HepG2 (cell line): ENCODE measurements around the gene TIMM10. TPM values are rescaled to one million over a fixed set of nuclear protein-coding genes. Genes with fewer than 3 reads are reported as not detected.

Source experiments
- ATAC-seq: fragments of 200-7000 bp; cut with Tn5 transposase; 3 replicates; pipeline ENCODE4 v1.9.1; 2020; ENCODE audit warnings: mild to moderate bottlenecking, moderate library complexity
- BruUV-seq: library from RNA; stranded (reverse); fragments of 400-500 nt; replicated peaks from 2 replicates; lab custom pipeline; 2021; lab: Mats Ljungman, UMichigan
- CTCF ChIA-PET: fragments of 300-600 bp; formaldehyde crosslinking; extraction: SDS; loops from one replicate; lab custom pipeline; 2021; ENCODE audit warnings: low total read pairs, inconsistent platforms, low intra/inter-chr PET ratio; lab: Yijun Ruan, JAX
- POLR2A ChIA-PET: fragments of 350-600 bp; sonication (Branson Sonifier 250); formaldehyde crosslinking; loops from one replicate; lab custom pipeline; 2020; ENCODE audit warnings: antibody characterized with exemption, inconsistent platforms; lab: Yijun Ruan, JAX
- DNase-seq: peaks from one replicate; pipeline ENCODE4 v3.0.0-alpha.2; 2015; ENCODE audit warnings: low spot score
- FAIRE-seq: peaks from 3 replicates; lab custom pipeline; 2011; peaks lifted over from hg19 to GRCh38; lab: Jason Lieb, UNC
- H2AFZ ChIP-seq: one replicate; pipeline ENCODE4 v1.6.1; 2011; ENCODE audit warnings: low read length, inconsistent platforms
- H3K27ac ChIP-seq: fragments of 300-600 bp; 3 replicates; pipeline ENCODE4 v1.8.0; 2011; ENCODE audit warnings: mixed run types, mild to moderate bottlenecking, mixed read lengths, low read length, inconsistent platforms; ENCODE audit not compliant: insufficient read depth; ENCODE audit errors: extremely low read length
- H3K27me3 ChIP-seq, 2 experiments: fragments of 200-600 bp in 1 of 2; 2 replicates in 1 of 2; 3 replicates in 1 of 2; pipeline versions ENCODE4 v1.6.0 to v1.8.0; 2011; ENCODE audit warnings: low read length in 2 of 2, mild to moderate bottlenecking in 2 of 2, moderate library complexity in 2 of 2, inconsistent platforms in 1 of 2; ENCODE audit not compliant: insufficient read depth in 2 of 2, control insufficient read depth in 1 of 2
- H3K36me3 ChIP-seq, 2 experiments: fragments of 200-600 bp in 1 of 2; replicated peaks in 1 of 2; 2 replicates in 1 of 2; 3 replicates in 1 of 2; pipeline versions ENCODE4 v1.5.1 to v1.8.0; 2011; ENCODE audit warnings: low read length in 2 of 2, inconsistent platforms in 1 of 2; ENCODE audit not compliant: insufficient read depth in 2 of 2, control insufficient read depth in 1 of 2
- H3K4me1 ChIP-seq: 2 replicates; pipeline ENCODE4 v1.5.1; 2012; ENCODE audit warnings: low read length, inconsistent platforms; ENCODE audit not compliant: insufficient read depth
- H3K4me2 ChIP-seq: 2 replicates; pipeline ENCODE4 v1.6.0; 2011; ENCODE audit warnings: low read depth, low read length, inconsistent platforms
- H3K4me3 ChIP-seq, 3 experiments: fragments of 200-600 bp in 1 of 3; sonication (generic), shearing (Covaris generic) in 1 of 3; replicated peaks in 1 of 3; 2 replicates each; pipeline ENCODE4 v1.5.1; 2011 to 2016; ENCODE audit warnings: low read length in 3 of 3, inconsistent platforms in 2 of 3, low read depth in 2 of 3, mild to moderate bottlenecking in 2 of 3, control low read depth in 1 of 3, mixed read lengths in 1 of 3; ENCODE audit not compliant: insufficient read depth in 1 of 3
- H3K79me2 ChIP-seq: one replicate; pipeline ENCODE4 v1.6.1; 2011; ENCODE audit warnings: low read length, inconsistent platforms; ENCODE audit not compliant: insufficient read depth
- H3K9ac ChIP-seq: 2 replicates; pipeline ENCODE4 v1.6.0; 2011; ENCODE audit warnings: mild to moderate bottlenecking, low read depth, low read length, inconsistent platforms; ENCODE audit not compliant: insufficient read depth
- H3K9me3 ChIP-seq: 2 replicates; pipeline ENCODE4 v1.5.1; 2012; ENCODE audit warnings: mild to moderate bottlenecking, low read length
- H4K20me1 ChIP-seq: 2 replicates; pipeline ENCODE4 v1.6.0; 2011; ENCODE audit warnings: inconsistent platforms, mild to moderate bottlenecking, low read length, moderate library complexity; ENCODE audit not compliant: insufficient read depth
- ELF3 ChIP-seq: IDR thresholded peaks from 2 replicates; pipeline ENCODE4 v1.6.1; 2016; ENCODE audit warnings: missing genetic modification reagents, missing compliant biosample characterization
- ISL2 ChIP-seq: sonication (generic); formaldehyde crosslinking; IDR thresholded peaks from 2 replicates; pipeline ENCODE4 v1.5.0; 2020; ENCODE audit warnings: missing genetic modification reagents
- KLF6 ChIP-seq: IDR thresholded peaks from 2 replicates; pipeline ENCODE4 v1.8.0; 2016; ENCODE audit warnings: missing biosample characterization, missing genetic modification reagents
- LCORL ChIP-seq, 2 experiments: fragments of 450-650 bp in 1 of 2; sonication (generic) in 1 of 2; formaldehyde crosslinking in 1 of 2; IDR thresholded peaks; 2 replicates each; pipeline versions ENCODE4 v1.5.0 to v1.6.1; 2017 to 2020; ENCODE audit warnings: antibody characterized with exemption in 1 of 2, missing genetic modification reagents in 1 of 2
- MTA1 ChIP-seq: sonication (generic); formaldehyde crosslinking; IDR thresholded peaks from 2 replicates; pipeline ENCODE4 v1.4.0; 2020; ENCODE audit warnings: missing genetic modification reagents, mild to moderate bottlenecking, borderline replicate concordance
- PHF20 ChIP-seq: sonication (generic); formaldehyde crosslinking; IDR thresholded peaks from 2 replicates; pipeline ENCODE4 v1.5.0; 2020; ENCODE audit warnings: mild to moderate bottlenecking, missing genetic modification reagents
- SKI ChIP-seq: fragments of 450-650 bp; IDR thresholded peaks from one replicate; pipeline ENCODE4 v1.6.1; 2018; ENCODE audit warnings: mild to moderate bottlenecking; ENCODE audit not compliant: partially characterized antibody
- SMYD3 ChIP-seq: sonication (generic); formaldehyde crosslinking; IDR thresholded peaks from 2 replicates; pipeline ENCODE4 v1.8.1; 2023; ENCODE audit warnings: mild to moderate bottlenecking, missing genetic modification reagents
- TMF1 ChIP-seq: sonication (generic); formaldehyde crosslinking; IDR thresholded peaks from 2 replicates; pipeline ENCODE4 v1.8.1; 2022; ENCODE audit warnings: low read depth, missing genetic modification reagents
- ZNF644 ChIP-seq: IDR thresholded peaks from 2 replicates; pipeline ENCODE4 v1.6.1; 2016; ENCODE audit warnings: low read depth
- ZNF776 ChIP-seq: sonication (generic); formaldehyde crosslinking; IDR thresholded peaks from 2 replicates; pipeline ENCODE4 v1.4.0; 2020; ENCODE audit warnings: mild to moderate bottlenecking, missing genetic modification reagents
- WGBS: methylation state at CpG from one replicate; pipeline ENCODE4 v1.1.6; 2017; ENCODE audit warnings: low lambda C conversion rate; 5-methylcytosine and 5-hydroxymethylcytosine counted together
- in situ Hi-C: cut with HindIII; loops from 2 replicates; pipeline ENCODE4 v1.10.0; 2017; ENCODE audit warnings: low pct_unique_long_range_greater_than_20kb; ENCODE audit not compliant: extremely low pct_ligation_motif_present
- intact Hi-C: fragments of 100-400 bp; cut with micrococcal nuclease; formaldehyde crosslinking; loops from one replicate; pipeline ENCODE4 v1.10.0; 2022; ENCODE audit not compliant: unreplicated experiment
- polyA plus RNA-seq, 8 experiments: library from polyadenylated mRNA; depleted of rRNA in 3 of 8; stranded (reverse) in 7 of 8; unstranded in 1 of 8; fragments of >200 nt; fragmentation: Illumina TruSeq in 4 of 8; extraction: Trizol in 4 of 8; gene quantifications; 2 replicates each; pipeline versions ENCODE4 v1.2.1 to v1.2.3, GENCODE V29; 2011 to 2016; ENCODE audit warnings: low read depth in 4 of 8, missing spikeins in 1 of 8, mixed read lengths in 1 of 8; ENCODE audit not compliant: insufficient read depth in 1 of 8
- total RNA-seq, 5 experiments: library from RNA; depleted of rRNA; stranded (reverse); fragments of >200 nt; fragmentation: Illumina TruSeq; extraction: Trizol; gene quantifications; 2 replicates each; pipeline ENCODE4 v1.2.3, GENCODE V29; 2016; ENCODE audit warnings: low read depth in 1 of 5
- TF ChIP-seq, protein P1 (sequence below): IDR thresholded peaks from 2 replicates; pipeline ENCODE4 v1.6.1; 2016; ENCODE audit warnings: low read depth, control low read depth
- TF ChIP-seq, protein P2 (sequence below): sonication (generic); formaldehyde crosslinking; IDR thresholded peaks from 2 replicates; pipeline ENCODE4 v1.9.0; 2021; ENCODE audit warnings: missing genetic modification reagents, mild to moderate bottlenecking, borderline replicate concordance

Gene TIMM10
- total and polyA plus RNA-seq, 2 of the 13 experiments (the other 11 are each of a cell fraction or from before 2014, with no cell fraction given) = 67.8 to 82.2 TPM

DNA sequence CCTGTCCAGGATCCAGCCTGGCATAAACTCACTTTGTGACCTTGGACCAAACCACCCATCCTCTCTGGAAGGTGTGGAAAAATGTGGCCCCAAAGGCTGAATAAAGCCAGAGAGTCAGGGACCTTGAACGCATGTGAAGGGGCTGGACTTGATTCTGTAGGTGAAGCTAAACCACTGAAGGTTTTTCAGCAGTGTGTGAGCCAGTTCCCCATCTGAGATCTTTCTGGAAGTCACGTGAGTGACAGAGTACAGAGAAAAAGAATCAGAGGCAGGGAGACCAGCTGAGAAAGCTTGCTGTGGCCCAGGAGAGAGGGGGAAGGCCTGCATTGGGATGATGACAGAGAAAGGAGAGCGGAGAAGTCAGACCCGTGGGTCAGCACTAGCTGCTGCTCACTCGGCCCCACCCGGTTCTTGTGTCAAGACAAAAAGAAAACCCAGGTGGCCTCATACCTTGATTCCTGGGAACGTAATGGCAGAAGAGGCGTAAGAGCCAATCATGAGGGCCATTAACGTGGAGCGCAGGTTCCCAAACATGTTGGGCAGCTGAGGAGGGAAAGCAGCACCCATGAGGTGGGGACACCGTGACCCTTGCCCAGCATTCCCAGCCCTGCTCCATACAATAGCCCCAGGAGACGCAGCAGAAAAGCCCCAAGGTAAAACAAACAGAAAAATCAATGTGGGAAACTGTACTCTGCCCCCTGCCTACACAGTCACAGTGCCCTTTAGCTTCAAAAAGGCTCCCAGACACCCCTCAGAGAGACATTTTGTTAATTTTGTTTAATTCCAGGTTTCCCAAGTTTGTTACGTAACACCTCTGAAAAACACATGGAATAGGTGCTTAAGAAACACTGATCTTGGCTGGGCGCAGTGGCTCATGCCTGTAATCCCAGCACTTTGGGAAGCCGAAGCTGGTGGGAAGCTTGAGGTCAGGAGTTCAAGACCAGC lies 33.0 kb downstream of the TIMM10 start:
- FAIRE-seq = peak; percentile 86
- CTCF ChIA-PET = no interaction called here
- H3K9ac ChIP-seq = peak overlapping the region; percentile 62
- H3K36me3 ChIP-seq = peaks cover 21 to 62% of the 10 kb centered on the region in 2 experiments
- H4K20me1 ChIP-seq = no peaks in the 10 kb centered on the region; the same call in 1 of the 2 replicates
- H3K4me2 ChIP-seq = peak overlapping the region; percentile 72
- intact Hi-C loops = loop anchor here (1.0 kb wide), 1 partner anchor 18 kb away; the partner anchor contains the start of gene SLC43A1
- BruUV-seq = no TSS peak
- peak overlapping the region in 2 of 3 experiments; percentile 13 to 49; a peak in 2 of 6 replicates for H3K4me3 ChIP-seq
- H2AFZ ChIP-seq = no peak overlapping the region
- 6% methylated on average over 14 of the region's 15 CpGs for WGBS
- peaks cover 92% of the 10 kb centered on the region for H3K4me1 ChIP-seq
- POLR2A ChIA-PET = interaction anchor here (0.8 to 3.1 kb wide), 19 partner anchors 9 to 281 kb away, joined by 3 to 104 read pairs (median 4); partner anchors contain the start of genes SLC43A1 and TIMM10
- peak; percentile 78 for ATAC-seq
- peaks cover 24% of the 10 kb centered on the region for H3K79me2 ChIP-seq
- peak overlapping the region; percentile 97 for H3K27ac ChIP-seq
- H3K27me3 ChIP-seq = no peaks in the 10 kb centered on the region
- in situ Hi-C loops = no loop called here
- peak; percentile 91 for DNase-seq
- no peaks in the 10 kb centered on the region for H3K9me3 ChIP-seq
- TF ChIP-seq SKI (peak; percentile 73), KLF6 (CRISPR knock-in tag) (peak; percentile 31), SMYD3 (CRISPR knock-in tag) (0 out of 2 replicates have a peak, but pooled peaks have one; percentile 24), LCORL (IDR thresholded peaks at IDR 0.05) (peak; percentile 55), LCORL (CRISPR knock-in tag; IDR thresholded peaks at IDR 0.05) (peak; percentile 90), MTA1 (CRISPR knock-in tag) (peak; percentile 65; the same call in 1 of the 2 replicates), ZNF776 (CRISPR knock-in tag) (peak; percentile 65; the same call in 1 of the 2 replicates), ISL2 (CRISPR knock-in tag) (peak; percentile 76), TMF1 (CRISPR knock-in tag) (0 out of 2 replicates have a peak, but pooled peaks have one; percentile 25), ZNF644 (CRISPR knock-in tag) (peak; percentile 80), ELF3 (CRISPR knock-in tag) (no peak; the same call in 1 of the 2 replicates), PHF20 (CRISPR knock-in tag) (peak; percentile 58)
- TF ChIP-seq, protein P1, sequence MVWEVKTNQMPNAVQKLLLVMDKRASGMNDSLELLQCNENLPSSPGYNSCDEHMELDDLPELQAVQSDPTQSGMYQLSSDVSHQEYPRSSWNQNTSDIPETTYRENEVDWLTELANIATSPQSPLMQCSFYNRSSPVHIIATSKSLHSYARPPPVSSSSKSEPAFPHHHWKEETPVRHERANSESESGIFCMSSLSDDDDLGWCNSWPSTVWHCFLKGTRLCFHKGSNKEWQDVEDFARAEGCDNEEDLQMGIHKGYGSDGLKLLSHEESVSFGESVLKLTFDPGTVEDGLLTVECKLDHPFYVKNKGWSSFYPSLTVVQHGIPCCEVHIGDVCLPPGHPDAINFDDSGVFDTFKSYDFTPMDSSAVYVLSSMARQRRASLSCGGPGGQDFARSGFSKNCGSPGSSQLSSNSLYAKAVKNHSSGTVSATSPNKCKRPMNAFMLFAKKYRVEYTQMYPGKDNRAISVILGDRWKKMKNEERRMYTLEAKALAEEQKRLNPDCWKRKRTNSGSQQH (CRISPR knock-in tag) = 0 out of 2 replicates have a peak, but pooled peaks have one; percentile 13
- TF ChIP-seq, protein P2, sequence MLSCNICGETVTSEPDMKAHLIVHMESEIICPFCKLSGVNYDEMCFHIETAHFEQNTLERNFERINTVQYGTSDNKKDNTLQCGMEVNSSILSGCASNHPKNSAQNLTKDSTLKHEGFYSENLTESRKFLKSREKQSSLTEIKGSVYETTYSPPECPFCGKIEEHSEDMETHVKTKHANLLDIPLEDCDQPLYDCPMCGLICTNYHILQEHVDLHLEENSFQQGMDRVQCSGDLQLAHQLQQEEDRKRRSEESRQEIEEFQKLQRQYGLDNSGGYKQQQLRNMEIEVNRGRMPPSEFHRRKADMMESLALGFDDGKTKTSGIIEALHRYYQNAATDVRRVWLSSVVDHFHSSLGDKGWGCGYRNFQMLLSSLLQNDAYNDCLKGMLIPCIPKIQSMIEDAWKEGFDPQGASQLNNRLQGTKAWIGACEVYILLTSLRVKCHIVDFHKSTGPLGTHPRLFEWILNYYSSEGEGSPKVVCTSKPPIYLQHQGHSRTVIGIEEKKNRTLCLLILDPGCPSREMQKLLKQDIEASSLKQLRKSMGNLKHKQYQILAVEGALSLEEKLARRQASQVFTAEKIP (CRISPR knock-in tag) = 0 out of 2 replicates have a peak, but pooled peaks have one; percentile 75
